Upper lobe of right lung (tissue), 1 donor: Measurements from ENCODE around the gene B3GAT2. TPM values are rescaled to one million over a fixed set of nuclear protein-coding genes. Genes with fewer than 3 reads are reported as not detected.
"Not testable (repeated sequence)": the region's sequence is repeated elsewhere in the genome, so short reads cannot be mapped to it uniquely, and the experiment has no call there.

ENCODE experiments used
- ATAC-seq: fragments of 200-7000 bp; cut with Tn5 transposase; one replicate; pipeline ENCODE4 v1.9.1; 2020; ENCODE audit warnings: mild to moderate bottlenecking, moderate library complexity
- DNase-seq: peaks from one replicate; pipeline ENCODE4 v3.0.0-alpha.2; 2020
- H3K27ac ChIP-seq: fragments of 200-600 bp; one replicate; pipeline ENCODE4 v1.8.0; 2022
- H3K27me3 ChIP-seq: fragments of 200-600 bp; one replicate; pipeline ENCODE4 v1.8.0; 2022; ENCODE audit warnings: mild to moderate bottlenecking
- H3K36me3 ChIP-seq: fragments of 200-600 bp; one replicate; pipeline ENCODE4 v1.8.0; 2022
- H3K4me1 ChIP-seq: fragments of 200-600 bp; one replicate; pipeline ENCODE4 v1.8.0; 2022
- H3K4me3 ChIP-seq: fragments of 200-600 bp; one replicate; pipeline ENCODE4 v1.8.0; 2022; ENCODE audit warnings: mild to moderate bottlenecking
- H3K9me3 ChIP-seq: fragments of 200-600 bp; one replicate; pipeline ENCODE4 v1.8.0; 2022
- CTCF ChIP-seq: fragments of 200-600 bp; IDR thresholded peaks from one replicate; pipeline ENCODE4 v1.8.0; 2022; ENCODE audit warnings: antibody characterized with exemption
- intact Hi-C: fragments of 100-400 bp; cut with DNase I; formaldehyde crosslinking; loops from one replicate; pipeline ENCODE4 v1.11.0; 2022
- total RNA-seq: library from RNA; stranded (reverse); fragmentation: NEBNext Ultra II Directional; extraction: Animal tissue kit (Norgen Biotek cat#: 25700); gene quantifications from one replicate; pipeline ENCODE4 v1.2.1, GENCODE V29; 2021
- donor health status: DM: no; HTN: yes; CAD: no; lungs with severe emphysema.

The B3GAT2 gene
- total RNA-seq, 1 donor from 2014 or later, result not detected

- DNase-seq (no peak), ATAC-seq (no peak)
- Histone ChIP-seq H3K36me3 (no peaks in the 10 kb centered on the region), H3K27me3 (peaks cover 29% of the 10 kb centered on the region), H3K4me3 (no peak overlapping the region), H3K9me3 (no peaks in the 10 kb centered on the region), H3K27ac (no peak overlapping the region), H3K4me1 (peaks cover 22% of the 10 kb centered on the region)
- TF ChIP-seq CTCF, result no peak
- intact Hi-C loops, result no loop called here
Measured at GRCh38 chr6:70952608-70953165, 4.2 kb downstream of the B3GAT2 start.

DNA sequence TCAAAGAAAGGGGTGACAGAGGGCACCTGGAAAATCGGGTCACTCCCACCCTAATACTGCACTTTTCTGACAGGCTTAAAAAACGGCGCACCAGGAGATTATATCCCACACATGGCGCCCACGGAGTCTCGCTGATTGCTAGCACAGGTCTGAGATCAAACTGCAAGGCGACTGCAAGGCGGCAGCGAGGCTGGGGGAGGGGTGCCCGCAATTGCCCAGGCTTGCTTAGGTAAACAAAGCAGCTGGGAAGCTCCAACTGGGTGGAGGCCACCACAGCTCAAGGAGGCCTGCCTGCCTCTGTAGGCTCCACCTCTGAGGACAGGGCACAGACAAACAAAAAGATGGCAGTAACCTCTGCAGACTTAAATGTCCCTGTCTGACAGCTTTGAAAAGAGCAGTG is 12.5 kb downstream of the B3GAT2 start:
- H3K27ac ChIP-seq, intact Hi-C loops, ATAC-seq, H3K9me3 ChIP-seq, H3K4me3 ChIP-seq, H3K4me1 ChIP-seq, DNase-seq, H3K36me3 ChIP-seq, H3K27me3 ChIP-seq: not testable (repeated sequence)

DNA sequence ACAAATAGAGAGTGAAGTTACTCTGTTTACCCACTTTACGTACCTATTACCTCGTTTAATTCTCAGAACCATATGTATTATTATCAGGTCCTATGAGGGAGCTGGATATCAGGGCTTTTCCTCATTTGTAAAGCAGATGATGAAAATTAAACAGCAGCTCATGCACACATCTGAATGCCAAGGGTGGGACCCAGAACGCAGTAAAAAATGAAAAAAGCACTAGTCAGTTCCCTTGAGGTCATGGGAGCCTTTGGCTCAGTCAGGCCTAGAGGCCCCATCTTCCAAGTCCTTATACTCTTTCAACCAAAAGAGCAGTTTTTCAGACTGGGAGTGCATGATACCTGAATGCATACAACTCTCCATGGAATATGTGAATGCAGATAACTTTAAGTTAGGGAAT is 23.0 kb downstream of the B3GAT2 start:
- H3K4me1 ChIP-seq, result no peaks in the 10 kb centered on the region
- H3K27ac ChIP-seq, result no peak overlapping the region
- intact Hi-C loops, result no loop called here
- no peaks in the 10 kb centered on the region for H3K36me3 ChIP-seq
- no peak for TF ChIP-seq CTCF
- no peak overlapping the region for H3K4me3 ChIP-seq
- H3K9me3 ChIP-seq, result no peaks in the 10 kb centered on the region
- DNase-seq, result no peak
- ATAC-seq, result no peak
- H3K27me3 ChIP-seq, result no peaks in the 10 kb centered on the region

DNA sequence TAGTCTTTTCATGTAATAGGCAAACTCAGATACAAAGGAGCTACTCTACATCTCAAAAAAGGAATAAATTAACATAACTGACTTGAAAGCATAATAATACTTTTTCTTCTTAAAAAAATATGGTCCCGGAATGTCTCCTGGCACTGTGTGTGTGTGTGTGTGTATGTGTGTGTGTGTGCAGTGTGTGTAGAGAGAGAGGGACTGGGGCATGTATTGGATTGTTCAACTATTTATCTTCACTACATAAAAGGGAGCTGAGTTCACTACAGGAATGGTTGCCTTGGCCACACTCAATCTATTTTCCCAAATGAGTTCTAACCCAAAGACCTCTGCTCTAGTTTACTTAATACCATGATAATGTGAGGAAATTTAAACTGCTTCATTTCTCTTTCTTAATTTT is 51.1 kb downstream of the B3GAT2 start:
- no peak for ATAC-seq
- intact Hi-C loops, result no loop called here
- no peaks in the 10 kb centered on the region for H3K27me3 ChIP-seq
- H3K4me3 ChIP-seq, result no peak overlapping the region
- no peaks in the 10 kb centered on the region for H3K9me3 ChIP-seq
- H3K4me1 ChIP-seq, result no peaks in the 10 kb centered on the region
- no peak for DNase-seq
- TF ChIP-seq CTCF, result no peak
- no peaks in the 10 kb centered on the region for H3K36me3 ChIP-seq
- H3K27ac ChIP-seq, result no peak overlapping the region

GRCh38 chr6:70903665-70904452 is 53.0 kb downstream of the B3GAT2 start:
- no peak for ATAC-seq
- no peak overlapping the region for H3K4me3 ChIP-seq
- TF ChIP-seq CTCF, result no peak
- H3K27ac ChIP-seq, result no peak overlapping the region
- no peaks in the 10 kb centered on the region for H3K27me3 ChIP-seq
- DNase-seq, result no peak
- no peaks in the 10 kb centered on the region for H3K4me1 ChIP-seq
- no peaks in the 10 kb centered on the region for H3K36me3 ChIP-seq
- no peaks in the 10 kb centered on the region for H3K9me3 ChIP-seq
- intact Hi-C loops, result no loop called here

- intact Hi-C loops, result no loop called here
- H3K4me3 ChIP-seq, result no peak overlapping the region
- H3K9me3 ChIP-seq, result no peaks in the 10 kb centered on the region
- no peak for TF ChIP-seq CTCF
- no peaks in the 10 kb centered on the region for H3K27me3 ChIP-seq
- ATAC-seq, result no peak
- no peak overlapping the region for H3K27ac ChIP-seq
- no peaks in the 10 kb centered on the region for H3K36me3 ChIP-seq
- no peak for DNase-seq
- no peaks in the 10 kb centered on the region for H3K4me1 ChIP-seq
Measured at GRCh38 chr6:70901324-70901723, 55.5 kb downstream of the B3GAT2 start.
